ENCODE measurements around the gene NCKAP5. TPM values are rescaled to one million over a fixed set of nuclear protein-coding genes. Genes with fewer than 3 reads are reported as not detected.

Gene NCKAP5
- total and polyA plus RNA-seq, 4 donors, result 2.3 to 20.2 (median 8.1) TPM

DNA sequence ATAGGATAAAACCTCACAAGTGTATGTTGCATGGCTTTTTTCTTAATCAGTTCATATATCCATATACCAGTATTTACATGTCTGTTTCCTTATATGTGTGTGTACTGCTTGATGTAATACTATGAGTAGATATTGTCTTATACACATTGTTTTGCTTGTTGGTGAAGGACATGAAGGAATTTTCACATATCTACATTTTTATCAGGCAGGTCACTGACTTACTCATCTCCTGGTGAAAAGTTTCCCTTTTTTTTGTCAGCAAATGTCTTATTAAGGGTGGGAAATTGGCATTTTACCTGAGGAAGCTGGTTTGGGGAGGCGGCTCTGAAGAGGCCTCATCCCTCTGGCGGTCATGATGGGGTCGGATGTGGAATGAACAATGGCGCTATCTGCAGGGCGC, 836.8 kb downstream of the NCKAP5 start:
- Histone ChIP-seq H3K9ac (ENCODE audit: insufficient read depth in 1 of 2, low read length in 2 of 2) (no peak overlapping the region), H3K27ac (ENCODE audit: low read depth in 1 of 2, low read length in 1 of 2) (no peak overlapping the region), H3K9me3 (ENCODE audit: control insufficient read depth in 4 of 4, insufficient read depth in 3 of 4, low read length in 3 of 4) (no peaks in the 10 kb centered on the region), H3K4me1 (ENCODE audit: control insufficient read depth in 5 of 5, insufficient read depth in 5 of 5, low read length in 5 of 5) (no peaks in the 10 kb centered on the region), H3K4me3 (no peak overlapping the region), H3K27me3 (ENCODE audit: control insufficient read depth in 3 of 3, insufficient read depth in 3 of 3, low read length in 2 of 3) (no peaks in the 10 kb centered on the region), H3K36me3 (ENCODE audit: control insufficient read depth in 4 of 4, insufficient read depth in 4 of 4, low read length in 4 of 4) (no peaks in the 10 kb centered on the region)
- DNase-seq, result no peak
- ATAC-seq (ENCODE audit: insufficient read depth, low FRiP score), result no peak
- TF ChIP-seq, protein P1, sequence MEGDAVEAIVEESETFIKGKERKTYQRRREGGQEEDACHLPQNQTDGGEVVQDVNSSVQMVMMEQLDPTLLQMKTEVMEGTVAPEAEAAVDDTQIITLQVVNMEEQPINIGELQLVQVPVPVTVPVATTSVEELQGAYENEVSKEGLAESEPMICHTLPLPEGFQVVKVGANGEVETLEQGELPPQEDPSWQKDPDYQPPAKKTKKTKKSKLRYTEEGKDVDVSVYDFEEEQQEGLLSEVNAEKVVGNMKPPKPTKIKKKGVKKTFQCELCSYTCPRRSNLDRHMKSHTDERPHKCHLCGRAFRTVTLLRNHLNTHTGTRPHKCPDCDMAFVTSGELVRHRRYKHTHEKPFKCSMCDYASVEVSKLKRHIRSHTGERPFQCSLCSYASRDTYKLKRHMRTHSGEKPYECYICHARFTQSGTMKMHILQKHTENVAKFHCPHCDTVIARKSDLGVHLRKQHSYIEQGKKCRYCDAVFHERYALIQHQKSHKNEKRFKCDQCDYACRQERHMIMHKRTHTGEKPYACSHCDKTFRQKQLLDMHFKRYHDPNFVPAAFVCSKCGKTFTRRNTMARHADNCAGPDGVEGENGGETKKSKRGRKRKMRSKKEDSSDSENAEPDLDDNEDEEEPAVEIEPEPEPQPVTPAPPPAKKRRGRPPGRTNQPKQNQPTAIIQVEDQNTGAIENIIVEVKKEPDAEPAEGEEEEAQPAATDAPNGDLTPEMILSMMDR (IDR thresholded peaks at IDR 0.05; ENCODE audit: control extremely low read depth, extremely low read depth), result no peak
- WGBS, 2 donors, result 96 to 97% methylated on average over 5 of the region's 5 CpGs

DNA sequence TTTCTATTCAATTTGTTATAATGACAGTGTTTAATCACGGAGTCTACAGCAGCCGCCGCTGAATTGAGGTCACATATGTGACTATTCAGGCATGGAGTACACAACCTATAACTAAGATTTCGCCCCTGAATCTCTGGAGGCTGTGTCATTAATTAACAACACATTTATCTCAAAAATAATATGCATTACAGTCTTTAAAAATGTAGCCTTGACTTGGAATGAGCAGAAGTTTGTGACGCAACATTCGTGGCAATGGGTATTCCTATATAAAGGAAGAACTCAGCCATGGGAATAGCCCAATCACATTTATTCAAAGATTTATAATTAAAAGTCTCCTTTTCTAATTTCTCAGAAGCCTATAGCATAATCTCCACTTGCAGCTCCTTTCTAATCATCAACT, 837.7 kb downstream of the NCKAP5 start:
- H3K4me3 ChIP-seq, result no peak overlapping the region
- no peak for ATAC-seq (ENCODE audit: insufficient read depth, low FRiP score)
- H3K27me3 ChIP-seq (ENCODE audit: control insufficient read depth in 3 of 3, insufficient read depth in 3 of 3, low read length in 2 of 3), result no peaks in the 10 kb centered on the region
- no peak overlapping the region for H3K9ac ChIP-seq (ENCODE audit: insufficient read depth in 1 of 2, low read length in 2 of 2)
- H3K4me1 ChIP-seq (ENCODE audit: control insufficient read depth in 5 of 5, insufficient read depth in 5 of 5, low read length in 5 of 5), result no peaks in the 10 kb centered on the region
- no peak overlapping the region for H3K27ac ChIP-seq (ENCODE audit: low read depth in 1 of 2, low read length in 1 of 2)
- H3K36me3 ChIP-seq (ENCODE audit: control insufficient read depth in 4 of 4, insufficient read depth in 4 of 4, low read length in 4 of 4), result no peaks in the 10 kb centered on the region
- no peaks in the 10 kb centered on the region for H3K9me3 ChIP-seq (ENCODE audit: control insufficient read depth in 4 of 4, insufficient read depth in 3 of 4, low read length in 3 of 4)
- no peak for DNase-seq
- WGBS, 2 donors, result 90 to 94% methylated on average over 6 of the region's 6 CpGs
- TF ChIP-seq, protein P1 (IDR thresholded peaks at IDR 0.05; ENCODE audit: control extremely low read depth, extremely low read depth), result no peak

DNA sequence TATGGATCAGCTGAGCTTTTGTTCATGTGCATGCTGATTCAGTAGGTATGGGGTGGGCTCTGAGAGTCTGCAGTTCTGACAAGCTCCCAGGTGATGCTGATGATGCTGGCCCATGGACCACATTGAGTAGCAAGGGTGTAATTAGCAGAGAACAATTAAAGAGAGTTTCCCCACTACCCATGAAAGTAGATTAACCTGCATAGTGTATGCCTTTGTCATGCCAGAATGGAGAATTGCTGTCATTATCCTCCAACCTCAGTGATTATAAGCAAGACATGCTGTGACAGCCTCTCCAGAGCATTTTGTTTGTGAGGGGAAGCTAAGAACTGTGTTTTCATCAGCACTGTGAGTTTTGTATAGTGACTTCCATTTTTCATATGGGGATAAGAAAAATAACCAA, 838.7 kb downstream of the NCKAP5 start:
- H3K9me3 ChIP-seq (ENCODE audit: control insufficient read depth in 4 of 4, insufficient read depth in 3 of 4, low read length in 3 of 4), result no peaks in the 10 kb centered on the region
- TF ChIP-seq, protein P1 (IDR thresholded peaks at IDR 0.05; ENCODE audit: control extremely low read depth, extremely low read depth), result no peak
- ATAC-seq (ENCODE audit: insufficient read depth, low FRiP score), result no peak
- no peak for DNase-seq
- H3K36me3 ChIP-seq (ENCODE audit: control insufficient read depth in 4 of 4, insufficient read depth in 4 of 4, low read length in 4 of 4), result no peaks in the 10 kb centered on the region
- no peak overlapping the region for H3K4me3 ChIP-seq
- H3K9ac ChIP-seq (ENCODE audit: insufficient read depth in 1 of 2, low read length in 2 of 2), result no peak overlapping the region
- no peaks in the 10 kb centered on the region for H3K27me3 ChIP-seq (ENCODE audit: control insufficient read depth in 3 of 3, insufficient read depth in 3 of 3, low read length in 2 of 3)
- no peaks in the 10 kb centered on the region for H3K4me1 ChIP-seq (ENCODE audit: control insufficient read depth in 5 of 5, insufficient read depth in 5 of 5, low read length in 5 of 5)
- H3K27ac ChIP-seq (ENCODE audit: low read depth in 1 of 2, low read length in 1 of 2), result no peak overlapping the region

DNA sequence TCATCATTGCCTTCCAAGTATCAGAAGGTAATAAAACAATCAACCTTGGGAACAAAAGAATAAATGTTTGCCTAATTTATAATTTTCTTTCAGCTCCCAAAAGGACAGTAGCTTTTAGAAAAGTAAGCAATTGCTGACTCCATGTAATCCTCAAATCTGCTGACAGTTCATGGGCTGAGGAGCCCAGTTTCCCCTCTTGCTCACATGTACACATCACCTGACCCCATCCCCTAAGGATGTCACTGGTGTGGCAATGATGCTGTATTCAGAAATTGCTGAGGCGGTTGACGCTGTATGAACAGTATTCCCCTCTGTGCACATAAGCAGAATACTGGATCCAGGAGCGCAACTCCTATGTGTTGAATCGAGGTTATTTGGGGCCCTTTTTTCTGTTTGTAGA, 842.1 kb downstream of the NCKAP5 start:
- Histone ChIP-seq H3K27ac (ENCODE audit: low read depth in 1 of 2, low read length in 1 of 2) (no peak overlapping the region), H3K4me1 (ENCODE audit: control insufficient read depth in 5 of 5, insufficient read depth in 5 of 5, low read length in 5 of 5) (no peaks in the 10 kb centered on the region), H3K36me3 (ENCODE audit: control insufficient read depth in 4 of 4, insufficient read depth in 4 of 4, low read length in 4 of 4) (peaks cover 0 to 1% (median 0%) of the 10 kb centered on the region in 4 donors), H3K9ac (ENCODE audit: insufficient read depth in 1 of 2, low read length in 2 of 2) (no peak overlapping the region), H3K4me3 (no peak overlapping the region), H3K27me3 (ENCODE audit: control insufficient read depth in 3 of 3, insufficient read depth in 3 of 3, low read length in 2 of 3) (no peaks in the 10 kb centered on the region), H3K9me3 (ENCODE audit: control insufficient read depth in 4 of 4, insufficient read depth in 3 of 4, low read length in 3 of 4) (no peaks in the 10 kb centered on the region)
- ATAC-seq (ENCODE audit: insufficient read depth, low FRiP score), result no peak
- 95 to 97% methylated on average over 4 of the region's 4 CpGs for WGBS, 2 donors
- DNase-seq, result no peak
- TF ChIP-seq, protein P1 (IDR thresholded peaks at IDR 0.05; ENCODE audit: control extremely low read depth, extremely low read depth), result no peak

All from lung (tissue), 12 donors.